ENCODE measurements around the gene ROBO2.

Gene ROBO2

GRCh38 chr3:77372018-77372417 is 332.1 kb downstream of the ROBO2 start:
- TF ChIP-seq GABPA (IDR thresholded peaks at IDR 0.05; ENCODE audit: low read depth) (no peak), CTCF (IDR thresholded peaks at IDR 0.05; ENCODE audit: insufficient read depth, low read length) (no peak), REST (IDR thresholded peaks at IDR 0.05; ENCODE audit: insufficient replicate concordance, low read depth) (no peak), POLR2AphosphoS5 (IDR thresholded peaks at IDR 0.05; ENCODE audit: low read depth) (no peak), SPI1 (IDR thresholded peaks at IDR 0.05; ENCODE audit: borderline replicate concordance, low read depth) (no peak)
- Histone ChIP-seq H3K27ac (replicated peaks) (no peak overlapping the region), H3K4me3 (replicated peaks; ENCODE audit: insufficient read depth, low read length) (no peak overlapping the region), H3K27me3 (ENCODE audit: insufficient read depth, poor library complexity, severe bottlenecking) (no peaks in the 10 kb centered on the region)
- no peak for DNase-seq (ENCODE audit: low read depth in 1 of 2, low spot score in 1 of 2)

DNA sequence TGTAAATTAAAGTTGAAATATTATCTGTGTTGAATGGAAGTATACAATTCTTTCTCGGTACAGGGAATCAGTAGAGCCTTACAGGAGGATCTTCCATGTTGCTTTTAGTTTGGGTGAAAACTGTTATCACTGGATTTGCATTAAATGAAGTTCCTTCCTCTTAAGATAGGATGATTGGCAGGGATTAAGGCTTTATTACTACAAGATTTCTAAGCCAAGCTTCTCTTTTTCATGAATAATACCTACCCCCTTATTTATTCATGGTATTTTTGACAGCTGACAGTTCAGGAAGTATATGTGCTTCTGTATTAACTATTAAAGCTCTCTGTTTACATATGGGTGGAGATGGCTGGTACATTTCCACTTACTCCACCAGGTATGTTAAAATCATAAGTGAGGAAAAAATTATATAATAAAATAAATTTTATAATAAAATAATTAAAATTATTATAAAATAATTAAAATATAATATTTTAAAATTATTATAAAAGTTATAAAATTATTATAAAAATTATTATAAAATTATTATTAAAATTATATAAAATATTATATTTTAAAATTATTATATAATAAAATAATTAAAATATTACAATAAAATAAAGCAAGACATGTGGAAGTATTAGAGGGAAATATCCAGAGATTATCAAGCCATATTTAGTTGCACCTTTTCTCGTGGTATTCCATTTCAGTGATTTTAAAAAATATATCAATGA is 332.9 kb downstream of the ROBO2 start:
- Histone ChIP-seq H3K4me3 (replicated peaks; ENCODE audit: insufficient read depth, low read length) (no peak overlapping the region), H3K27me3 (ENCODE audit: insufficient read depth, poor library complexity, severe bottlenecking) (no peaks in the 10 kb centered on the region), H3K27ac (replicated peaks) (no peak overlapping the region)
- TF ChIP-seq CTCF (IDR thresholded peaks at IDR 0.05; ENCODE audit: insufficient read depth, low read length) (no peak), REST (IDR thresholded peaks at IDR 0.05; ENCODE audit: insufficient replicate concordance, low read depth) (no peak), GABPA (IDR thresholded peaks at IDR 0.05; ENCODE audit: low read depth) (no peak), SPI1 (IDR thresholded peaks at IDR 0.05; ENCODE audit: borderline replicate concordance, low read depth) (no peak), POLR2AphosphoS5 (IDR thresholded peaks at IDR 0.05; ENCODE audit: low read depth) (no peak)
- DNase-seq (ENCODE audit: low read depth in 1 of 2, low spot score in 1 of 2): no peak

DNA sequence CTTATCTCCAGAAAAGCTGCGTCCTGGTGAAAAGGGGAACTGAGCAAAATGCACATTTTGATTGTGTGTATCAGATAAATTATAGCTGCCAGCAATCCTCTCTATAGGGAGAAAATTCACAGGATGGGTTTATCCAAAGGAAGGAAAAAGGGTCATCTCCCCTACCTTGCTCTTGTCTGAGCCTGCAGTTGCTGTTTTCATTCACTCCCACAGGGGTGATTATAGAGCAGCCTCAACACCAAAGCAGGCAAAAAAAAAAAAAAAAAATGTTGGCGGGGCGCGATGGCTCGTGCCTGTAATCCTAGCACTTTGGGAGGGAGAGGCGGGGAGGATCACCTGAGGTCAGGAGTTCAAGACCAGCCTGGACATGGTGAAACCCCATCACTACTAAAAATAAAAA is 333.7 kb downstream of the ROBO2 start:
- no peak overlapping the region for H3K4me3 ChIP-seq (replicated peaks; ENCODE audit: insufficient read depth, low read length)
- H3K27ac ChIP-seq (replicated peaks): no peak overlapping the region
- TF ChIP-seq GABPA (IDR thresholded peaks at IDR 0.05; ENCODE audit: low read depth) (no peak), CTCF (IDR thresholded peaks at IDR 0.05; ENCODE audit: insufficient read depth, low read length) (no peak), REST (IDR thresholded peaks at IDR 0.05; ENCODE audit: insufficient replicate concordance, low read depth) (no peak)
- no peaks in the 10 kb centered on the region for H3K27me3 ChIP-seq (ENCODE audit: insufficient read depth, poor library complexity, severe bottlenecking)
- DNase-seq (ENCODE audit: low read depth in 1 of 2, low spot score in 1 of 2): no peak
